KOPT-K1 (cell line): Measurements from ENCODE around the gene GON4L.
"Not testable (repeated sequence)": the region's sequence is repeated elsewhere in the genome, so short reads cannot be mapped to it uniquely, and the experiment has no call there.

Experiments used
- H3K27ac ChIP-seq: fragments of 200-600 bp; sonication (generic); 2 replicates; pipeline ENCODE4 v1.5.1; 2016; ENCODE audit warnings: antibody characterized with exemption, mild to moderate bottlenecking, low read depth, low read length; ENCODE audit not compliant: poor library complexity, severe bottlenecking
- H3K36me3 ChIP-seq: fragments of 200-600 bp; sonication (generic); 2 replicates; pipeline ENCODE4 v1.5.1; 2017; ENCODE audit warnings: antibody characterized with exemption, mild to moderate bottlenecking, low read length, moderate library complexity; ENCODE audit not compliant: insufficient read depth
- H3K9me3 ChIP-seq: fragments of 200-600 bp; sonication (generic); 2 replicates; pipeline ENCODE4 v1.5.1; 2017; ENCODE audit warnings: antibody characterized with exemption, low read length, mild to moderate bottlenecking; ENCODE audit not compliant: insufficient read depth, poor library complexity, severe bottlenecking

Gene GON4L

GRCh38 chr1:155759966-155760630 lies 96.9 kb downstream of the GON4L start:
- Histone ChIP-seq H3K27ac (no peak overlapping the region), H3K9me3 (no peaks in the 10 kb centered on the region), H3K36me3 (peaks cover 94% of the 10 kb centered on the region)

- not testable (repeated sequence) for H3K9me3 ChIP-seq, H3K27ac ChIP-seq
- H3K36me3 ChIP-seq, result peaks cover 94% of the 10 kb centered on the region
These were observed 98.0 kb downstream of the GON4L start for GRCh38 chr1:155759017-155759416.

DNA sequence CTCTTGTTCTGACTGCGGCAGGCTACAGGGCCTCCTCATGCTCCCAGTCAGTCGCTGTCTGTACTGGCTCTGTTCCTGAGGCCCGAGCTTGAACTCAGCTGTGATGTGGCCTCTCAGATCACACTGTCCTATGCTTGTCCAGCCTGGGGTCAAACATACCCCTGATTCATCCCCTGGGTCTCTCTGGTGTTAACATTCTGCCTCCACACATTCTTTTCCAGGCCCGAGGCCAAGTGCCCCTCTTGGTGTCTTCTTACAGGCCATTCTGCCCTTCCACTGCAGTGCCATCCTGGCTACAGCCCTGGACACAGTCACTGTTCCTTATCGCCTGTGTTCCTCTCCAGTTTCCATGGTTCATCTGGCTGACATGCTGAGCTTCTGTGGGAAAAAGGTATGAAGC lies 108.9 kb downstream of the GON4L start:
- H3K27ac ChIP-seq, H3K9me3 ChIP-seq: not testable (repeated sequence)
- H3K36me3 ChIP-seq, result peaks cover 45% of the 10 kb centered on the region

DNA sequence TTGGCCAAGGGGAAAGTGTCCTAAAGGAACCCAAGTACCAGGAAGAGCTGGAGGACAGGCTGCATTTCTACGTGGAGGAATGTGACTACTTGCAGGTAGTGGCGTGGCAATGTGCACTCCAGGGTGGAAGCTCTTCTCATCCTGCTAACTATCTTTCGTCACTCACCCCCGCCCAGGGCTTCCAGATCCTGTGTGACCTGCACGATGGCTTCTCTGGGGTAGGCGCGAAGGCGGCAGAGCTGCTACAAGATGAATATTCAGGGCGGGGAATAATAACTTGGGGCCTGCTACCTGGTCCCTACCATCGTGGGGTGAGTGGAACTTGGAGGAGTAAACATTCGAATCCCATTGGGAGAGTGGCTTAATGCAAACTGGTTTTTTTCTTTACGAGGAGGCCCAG lies 109.4 kb downstream of the GON4L start:
- H3K36me3 ChIP-seq, result peaks cover 40% of the 10 kb centered on the region
- H3K9me3 ChIP-seq, H3K27ac ChIP-seq: not testable (repeated sequence)

DNA sequence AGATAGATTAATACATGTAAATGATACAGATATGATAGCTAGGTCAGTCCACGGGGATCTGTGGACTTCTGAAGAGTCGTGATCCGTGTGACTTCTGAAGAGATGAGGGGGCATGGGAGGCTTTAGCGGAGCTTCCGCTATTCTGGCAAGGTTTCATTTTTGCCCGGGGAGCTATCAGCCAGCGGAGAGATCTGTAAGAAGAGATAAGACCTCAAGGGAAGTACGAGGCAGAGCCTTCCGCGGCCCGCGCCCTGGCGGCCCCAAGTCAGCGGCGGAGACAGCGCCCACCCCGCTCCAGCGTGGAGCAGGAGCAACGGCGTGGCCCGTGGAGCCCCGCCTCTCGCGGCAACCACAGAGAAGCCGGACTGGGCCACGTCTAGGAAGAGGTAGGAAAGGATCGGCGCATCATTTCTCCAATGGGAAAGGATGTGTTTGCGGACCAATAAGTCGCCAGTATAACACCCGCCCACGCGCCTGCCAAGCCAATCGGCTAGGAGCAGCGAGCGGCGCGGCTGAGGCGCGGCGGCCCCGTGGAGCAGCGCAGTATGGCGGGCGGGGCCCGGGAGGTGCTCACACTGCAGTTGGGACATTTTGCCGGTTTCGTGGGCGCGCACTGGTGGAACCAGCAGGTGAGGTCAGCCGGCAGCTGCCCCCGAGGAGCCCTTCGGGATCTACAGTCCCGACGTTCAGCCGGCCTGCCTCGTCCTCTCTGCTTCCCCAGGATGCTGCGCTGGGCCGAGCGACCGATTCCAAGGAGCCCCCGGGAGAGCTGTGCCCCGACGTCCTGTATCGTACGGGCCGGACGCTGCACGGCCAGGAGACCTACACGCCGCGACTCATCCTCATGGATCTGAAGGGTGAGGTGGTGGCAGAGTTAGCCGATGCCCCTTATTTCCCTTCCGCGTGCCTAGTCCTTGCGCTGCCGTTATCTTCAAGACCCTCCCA lies 111.5 kb downstream of the GON4L start:
- peaks cover 20% of the 10 kb centered on the region for H3K36me3 ChIP-seq
- peak overlapping the region; percentile 73 for H3K27ac ChIP-seq
- not testable (repeated sequence) for H3K9me3 ChIP-seq

- Histone ChIP-seq H3K9me3 (no peaks in the 10 kb centered on the region), H3K36me3 (peaks cover 17% of the 10 kb centered on the region; the same call in 1 of the 2 replicates), H3K27ac (peak overlapping the region; percentile 73)
These were observed 112.2 kb downstream of the GON4L start for GRCh38 chr1:155744711-155745283.

DNA sequence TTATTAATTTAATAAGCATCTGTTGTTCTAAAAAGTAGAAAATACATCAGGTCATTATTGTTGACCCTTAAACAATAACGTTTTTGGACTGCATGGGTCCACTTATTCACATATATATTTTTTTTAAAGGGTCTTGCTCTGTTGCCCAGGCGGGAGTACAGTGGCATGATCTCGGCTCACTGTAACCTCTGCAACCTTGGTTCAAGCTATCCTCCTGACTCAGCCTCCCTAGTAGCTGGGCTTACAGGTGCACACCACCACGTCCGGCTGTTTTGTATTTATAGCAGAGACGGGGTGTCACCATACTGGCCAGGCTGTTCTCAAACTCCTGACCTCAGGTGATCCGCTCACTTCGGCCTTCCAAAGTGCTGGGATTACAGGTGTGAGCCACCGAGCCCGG lies 115.1 kb downstream of the GON4L start:
- H3K27ac ChIP-seq, result no peak overlapping the region

DNA sequence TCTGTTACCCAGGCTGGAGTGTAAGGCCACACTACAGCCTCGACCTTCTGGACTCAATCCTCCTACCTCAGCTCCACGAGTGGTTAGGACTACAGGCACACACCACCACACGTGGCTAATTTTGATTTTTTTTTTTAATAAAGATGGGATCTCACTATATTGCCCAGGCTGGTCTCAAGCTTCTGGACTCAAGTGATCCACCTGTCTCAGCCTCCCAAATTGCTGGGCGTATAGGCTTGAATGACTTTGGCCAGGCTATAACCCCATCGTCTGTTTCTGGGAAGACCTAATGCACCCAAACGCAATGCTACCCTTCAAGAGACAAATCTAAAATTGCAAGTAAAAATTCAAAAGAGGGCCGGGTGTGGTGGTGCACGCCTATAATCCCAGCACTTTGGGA lies 116.0 kb downstream of the GON4L start:
- no peak overlapping the region for H3K27ac ChIP-seq
- no peaks in the 10 kb centered on the region for H3K9me3 ChIP-seq
- peaks cover 32% of the 10 kb centered on the region for H3K36me3 ChIP-seq

More for the DNA sequence above, 115.1 kb downstream of the GON4L start:
- H3K9me3 ChIP-seq, result no peaks in the 10 kb centered on the region
- peaks cover 23% of the 10 kb centered on the region for H3K36me3 ChIP-seq

DNA sequence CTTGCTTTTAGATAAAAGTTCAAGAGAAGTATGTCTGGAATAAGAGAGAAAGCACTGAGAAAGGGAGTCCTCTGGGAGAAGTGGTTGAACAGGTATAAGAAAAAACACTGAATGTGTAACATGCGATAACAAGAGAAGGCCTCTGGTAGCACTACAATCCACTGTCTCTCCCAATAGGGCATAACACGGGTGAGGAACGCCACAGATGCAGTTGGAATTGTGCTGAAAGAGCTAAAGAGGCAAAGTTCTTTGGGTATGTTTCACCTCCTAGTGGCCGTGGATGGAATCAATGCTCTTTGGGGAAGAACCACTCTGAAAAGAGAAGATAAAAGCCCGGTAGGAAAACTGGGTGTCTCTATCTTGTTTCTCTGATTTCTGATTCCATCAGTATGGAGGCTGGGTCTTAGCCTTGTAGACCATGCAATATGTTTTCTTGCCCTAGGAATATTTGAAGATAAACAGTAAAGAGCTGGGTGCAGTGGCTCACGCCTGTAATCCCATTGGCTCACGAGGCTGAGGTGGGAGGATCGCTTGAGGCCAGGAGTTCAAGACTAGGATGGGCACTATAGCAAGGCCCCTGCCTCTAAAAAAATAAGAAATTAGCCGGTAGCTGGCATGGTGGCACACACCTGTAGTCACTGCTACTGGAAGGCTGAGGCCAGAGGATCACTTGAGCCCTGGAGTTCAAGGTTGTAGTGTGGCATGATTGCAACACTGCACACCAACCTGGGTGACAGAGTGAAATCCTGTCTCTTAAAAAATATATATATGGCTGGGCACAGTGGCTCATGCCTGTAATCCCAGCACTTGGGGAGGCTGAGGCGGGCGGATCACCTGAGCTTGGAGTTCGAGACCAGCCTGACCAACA lies 127.7 kb downstream of the GON4L start:
- no peaks in the 10 kb centered on the region for H3K9me3 ChIP-seq
- no peak overlapping the region for H3K27ac ChIP-seq
- peaks cover 97% of the 10 kb centered on the region for H3K36me3 ChIP-seq

DNA sequence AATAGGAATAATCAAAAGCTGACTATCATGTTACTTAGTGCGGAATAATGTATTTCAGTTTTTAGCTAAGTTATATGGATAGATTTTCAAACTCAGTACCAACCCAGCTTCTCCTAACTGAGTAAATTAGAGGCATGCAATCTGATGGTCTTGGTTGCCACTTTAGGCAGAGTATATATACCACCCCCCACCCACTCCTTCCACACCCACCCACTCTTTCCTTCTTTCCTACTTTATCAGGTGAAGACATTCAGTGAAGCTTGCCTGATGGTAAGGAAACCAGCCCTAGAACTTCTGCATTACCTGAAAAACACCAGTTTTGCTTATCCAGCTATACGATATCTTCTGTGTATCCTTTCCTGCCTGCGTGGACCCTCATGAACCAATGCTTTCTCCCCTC lies 131.9 kb downstream of the GON4L start:
- Histone ChIP-seq H3K9me3 (no peaks in the 10 kb centered on the region), H3K36me3 (peaks cover 95% of the 10 kb centered on the region)

GRCh38 chr1:155719703-155720102 lies 137.3 kb downstream of the GON4L start:
- Histone ChIP-seq H3K9me3 (no peaks in the 10 kb centered on the region), H3K36me3 (peaks cover 91% of the 10 kb centered on the region), H3K27ac (no peak overlapping the region)

More for the DNA sequence above, 131.9 kb downstream of the GON4L start:
- H3K27ac ChIP-seq, result no peak overlapping the region

DNA sequence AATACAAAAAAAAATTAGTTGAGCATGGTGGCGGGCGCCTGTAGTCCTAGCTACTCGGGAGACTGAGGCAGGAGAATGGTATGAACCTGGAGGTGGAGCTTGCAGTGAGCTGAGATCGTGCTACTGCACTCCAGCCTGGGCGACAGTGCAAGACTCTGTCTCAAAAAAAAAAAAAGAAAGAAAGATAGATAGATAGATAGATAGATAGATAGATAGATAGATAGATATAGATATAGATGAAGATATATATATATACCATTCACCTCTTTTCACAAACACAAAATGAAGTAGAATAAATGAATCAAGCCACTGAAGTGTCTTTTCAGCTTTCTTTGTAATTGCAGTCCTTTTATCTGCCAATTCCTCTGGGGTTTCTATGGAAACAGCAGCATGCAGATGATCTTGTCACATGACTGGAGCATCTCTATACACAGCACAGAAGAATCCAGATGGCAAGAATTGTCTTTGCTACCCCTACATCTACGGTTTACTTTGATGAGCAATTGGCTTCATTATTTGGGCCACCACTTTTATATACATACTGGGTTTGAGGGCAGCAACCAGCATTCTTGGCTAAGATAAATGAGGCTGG lies 138.4 kb downstream of the GON4L start:
- peaks cover 93% of the 10 kb centered on the region for H3K36me3 ChIP-seq
- H3K27ac ChIP-seq, H3K9me3 ChIP-seq: not testable (repeated sequence)

DNA sequence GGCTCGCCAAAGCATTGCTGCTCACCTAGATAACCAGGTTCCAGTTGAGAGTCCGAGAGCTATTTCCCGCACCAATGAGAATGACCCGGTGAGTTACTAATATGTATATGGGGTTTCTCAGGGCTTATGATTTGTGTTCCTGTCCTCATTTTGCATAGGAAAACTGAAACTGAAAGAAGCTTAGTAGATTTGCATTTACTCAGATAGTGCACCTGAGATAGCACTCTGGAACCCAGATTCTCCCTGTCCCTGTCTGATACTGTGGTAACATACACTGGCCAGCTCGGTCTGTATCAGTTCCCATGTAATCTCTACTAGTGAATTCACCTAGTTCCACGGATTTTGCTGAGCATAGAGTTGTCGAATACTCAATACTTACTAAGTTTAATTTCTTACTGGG lies 140.0 kb downstream of the GON4L start:
- no peaks in the 10 kb centered on the region for H3K9me3 ChIP-seq
- no peak overlapping the region for H3K27ac ChIP-seq
- peaks cover 93% of the 10 kb centered on the region for H3K36me3 ChIP-seq

- peaks cover 84% of the 10 kb centered on the region for H3K36me3 ChIP-seq
- no peaks in the 10 kb centered on the region for H3K9me3 ChIP-seq
- H3K27ac ChIP-seq, result no peak overlapping the region
These were observed 141.2 kb downstream of the GON4L start for GRCh38 chr1:155715777-155716176.
